IPS-NIHi7 (cell line): ENCODE measurements around the gene CHD5.

ENCODE experiments used
- DNase-seq: peaks from one replicate; pipeline ENCODE4 v3.0.0; 2012; ENCODE audit warnings: mixed read lengths; ENCODE audit errors: extremely low spot score

CHD5 gene

GRCh38 chr1:6099787-6100765 is 80.0 kb downstream of the CHD5 start:
- no peak for DNase-seq

GRCh38 chr1:6099297-6099696 is 80.8 kb downstream of the CHD5 start:
- no peak for DNase-seq

GRCh38 chr1:6098303-6099215 is 81.6 kb downstream of the CHD5 start:
- no peak for DNase-seq

- DNase-seq = no peak
Observed at GRCh38 chr1:6097824-6098223, 82.3 kb downstream of the CHD5 start.

- no peak for DNase-seq
Observed at GRCh38 chr1:6097117-6097595, 83.0 kb downstream of the CHD5 start.

GRCh38 chr1:6096243-6097116 is 83.6 kb downstream of the CHD5 start:
- no peak for DNase-seq

- no peak for DNase-seq
Observed at GRCh38 chr1:6095511-6096242, 84.4 kb downstream of the CHD5 start.

- DNase-seq = no peak
Observed at GRCh38 chr1:6094801-6095505, 85.2 kb downstream of the CHD5 start.

GRCh38 chr1:6094246-6094645 is 85.9 kb downstream of the CHD5 start:
- DNase-seq = no peak

- no peak for DNase-seq
Observed at GRCh38 chr1:6093611-6094010, 86.5 kb downstream of the CHD5 start.

- DNase-seq = no peak
Observed at GRCh38 chr1:6093071-6093470, 87.0 kb downstream of the CHD5 start.

GRCh38 chr1:6092211-6092610 is 87.9 kb downstream of the CHD5 start:
- no peak for DNase-seq

GRCh38 chr1:6091823-6092109 is 88.4 kb downstream of the CHD5 start:
- DNase-seq = no peak

GRCh38 chr1:6090996-6091822 is 88.9 kb downstream of the CHD5 start:
- DNase-seq = no peak

GRCh38 chr1:6090288-6090687 is 89.8 kb downstream of the CHD5 start:
- DNase-seq = no peak

- DNase-seq = no peak
Observed at GRCh38 chr1:6088956-6089355, 91.2 kb downstream of the CHD5 start.

- DNase-seq = no peak
Observed at GRCh38 chr1:6087958-6088357, 92.2 kb downstream of the CHD5 start.

- no peak for DNase-seq
Observed at GRCh38 chr1:6087377-6087772, 92.7 kb downstream of the CHD5 start.

GRCh38 chr1:6086762-6087376 is 93.3 kb downstream of the CHD5 start:
- DNase-seq = no peak
